SKM-1 (cell line): Measurements from ENCODE around the gene PPARG.
"Not testable (repeated sequence)": the region's sequence is repeated elsewhere in the genome, so short reads cannot be mapped to it uniquely, and the experiment has no call there.

Source experiments
- DNase-seq: peaks from one replicate; lab custom pipeline; 2025; ENCODE audit not compliant: unreplicated experiment; lab: John Stamatoyannopoulos, UW

The PPARG gene

GRCh38 chr3:12375572-12375971 is 86.7 kb downstream of the PPARG start:
- no peak for DNase-seq

GRCh38 chr3:12379640-12380429 is 91.0 kb downstream of the PPARG start:
- no peak for DNase-seq

GRCh38 chr3:12380461-12380860 is 91.6 kb downstream of the PPARG start:
- DNase-seq: no peak

- no peak for DNase-seq
These were observed 92.3 kb downstream of the PPARG start for GRCh38 chr3:12381199-12381598.

GRCh38 chr3:12383218-12383617 is 94.3 kb downstream of the PPARG start:
- DNase-seq: no peak

DNA sequence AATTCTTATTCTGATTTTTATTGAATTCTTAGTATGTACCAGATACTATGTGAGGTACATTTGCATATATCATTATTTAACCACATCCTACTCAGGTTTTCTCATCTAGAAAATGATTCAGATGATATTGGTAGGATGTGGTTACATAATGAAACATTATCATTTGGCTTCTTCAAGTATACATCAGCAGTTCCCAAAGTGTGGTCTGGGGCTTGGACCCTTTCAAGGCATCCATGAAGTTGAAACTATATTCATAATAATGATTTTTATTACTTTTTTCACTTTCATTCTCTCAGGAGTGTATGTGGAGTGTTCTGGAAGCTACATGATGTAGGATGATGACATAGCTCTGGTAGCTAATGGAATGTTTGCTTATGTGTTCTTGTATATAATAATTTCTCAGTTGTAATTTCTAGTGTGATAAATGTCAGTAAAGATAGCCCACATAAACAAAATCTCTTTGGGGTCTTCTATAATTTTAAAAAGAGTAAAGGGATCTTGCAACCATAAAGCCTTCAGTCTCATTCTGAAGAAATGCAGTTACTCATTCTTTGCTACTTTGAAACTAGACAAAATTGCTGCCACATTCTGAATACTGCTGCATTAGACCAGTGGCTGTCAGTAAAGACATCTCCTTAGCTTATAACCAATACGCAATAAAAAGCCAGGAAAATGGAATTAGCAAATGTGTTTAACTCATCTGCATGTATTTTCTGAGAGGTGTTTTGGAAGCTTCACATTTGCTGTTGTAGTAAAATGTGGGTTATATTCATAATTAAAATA is 95.8 kb downstream of the PPARG start:
- DNase-seq: no peak

DNA sequence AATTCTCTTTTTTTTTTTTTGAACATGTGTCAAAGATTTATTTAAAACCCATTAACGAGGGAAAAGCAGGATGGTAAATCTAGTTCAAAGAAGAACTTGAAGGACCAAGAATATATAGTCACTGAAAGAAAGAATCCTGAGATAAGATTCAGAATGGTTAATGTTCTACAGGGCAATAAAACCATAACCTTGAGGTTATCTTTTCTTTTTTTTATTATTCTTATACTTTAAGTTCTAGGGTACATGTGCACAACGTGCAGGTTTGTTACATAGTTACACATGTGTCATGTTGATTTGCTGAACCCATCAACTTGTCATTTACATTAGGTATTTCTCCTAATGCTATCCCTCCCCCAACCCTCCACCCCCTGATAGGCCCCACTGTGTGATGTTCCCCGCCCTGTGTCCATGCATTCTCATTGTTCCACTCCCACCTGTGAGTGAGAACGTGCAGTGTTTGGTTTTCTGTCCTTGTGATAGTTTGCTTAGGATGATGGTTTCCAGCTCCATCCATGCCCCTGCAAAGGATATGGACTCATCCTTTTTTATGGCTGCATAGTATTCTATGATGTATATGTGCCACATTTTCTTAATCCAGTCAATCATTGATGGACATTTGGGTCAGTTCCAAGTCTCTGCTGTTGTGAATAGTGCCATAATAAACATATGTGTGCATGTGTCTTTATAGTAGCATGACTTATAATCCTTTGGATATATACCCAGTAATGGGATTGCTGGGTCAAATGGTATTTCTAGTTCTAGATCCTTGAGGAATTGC is 97.8 kb downstream of the PPARG start:
- not testable (repeated sequence) for DNase-seq

- no peak for DNase-seq
These were observed 99.3 kb downstream of the PPARG start for GRCh38 chr3:12388185-12388584.

DNA sequence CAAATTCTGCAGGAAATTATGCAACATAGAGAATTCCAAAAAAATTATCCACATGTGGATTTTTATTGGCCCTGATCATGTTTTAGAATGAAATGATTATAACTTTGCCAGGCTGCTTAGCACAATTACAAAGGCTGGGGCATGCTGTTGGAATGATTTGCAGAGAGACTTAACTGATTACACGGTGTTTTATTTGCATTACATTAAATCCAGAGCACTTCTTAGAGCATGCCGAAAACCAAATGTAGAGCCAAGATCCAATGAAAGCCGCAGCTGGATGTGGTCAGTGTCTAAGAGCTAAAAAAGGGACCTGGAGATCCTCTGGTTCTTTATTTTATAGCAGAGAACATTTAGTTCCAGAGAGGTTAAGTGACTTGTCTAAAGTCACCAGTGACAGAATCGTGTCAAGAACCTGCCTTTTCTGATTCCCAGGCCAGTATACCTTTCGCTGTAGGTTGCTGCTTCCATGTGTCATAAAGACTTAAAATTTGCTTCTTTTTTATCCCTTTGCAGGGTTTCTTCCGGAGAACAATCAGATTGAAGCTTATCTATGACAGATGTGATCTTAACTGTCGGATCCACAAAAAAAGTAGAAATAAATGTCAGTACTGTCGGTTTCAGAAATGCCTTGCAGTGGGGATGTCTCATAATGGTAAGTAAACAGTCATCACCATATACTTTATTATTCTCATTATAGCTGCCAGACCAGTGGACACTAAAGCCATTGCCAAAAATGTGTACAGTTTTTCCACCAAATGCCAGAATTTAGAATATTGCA is 103.4 kb downstream of the PPARG start:
- no peak for DNase-seq

DNA sequence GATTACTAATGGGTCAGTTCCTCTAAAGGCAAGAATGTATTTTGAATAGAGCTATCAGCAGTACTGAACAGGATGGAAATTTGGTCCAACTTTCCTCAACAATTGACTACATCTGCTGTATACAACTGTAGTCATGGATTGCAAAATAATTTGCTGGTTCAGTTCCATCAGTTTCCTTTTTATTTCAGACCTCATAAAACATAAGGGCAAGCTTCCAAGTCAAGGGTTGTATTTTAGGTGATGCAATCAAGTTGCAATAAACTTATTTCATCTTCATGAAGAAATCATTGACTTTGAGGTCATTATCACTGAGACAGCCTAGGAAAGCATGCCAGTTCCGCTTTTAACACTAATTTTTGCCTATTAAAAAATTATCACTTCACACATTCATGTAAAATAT is 105.0 kb downstream of the PPARG start:
- DNase-seq: peak; percentile 7

- DNase-seq: peak; percentile 10
These were observed 105.8 kb downstream of the PPARG start for GRCh38 chr3:12394569-12395271.

DNA sequence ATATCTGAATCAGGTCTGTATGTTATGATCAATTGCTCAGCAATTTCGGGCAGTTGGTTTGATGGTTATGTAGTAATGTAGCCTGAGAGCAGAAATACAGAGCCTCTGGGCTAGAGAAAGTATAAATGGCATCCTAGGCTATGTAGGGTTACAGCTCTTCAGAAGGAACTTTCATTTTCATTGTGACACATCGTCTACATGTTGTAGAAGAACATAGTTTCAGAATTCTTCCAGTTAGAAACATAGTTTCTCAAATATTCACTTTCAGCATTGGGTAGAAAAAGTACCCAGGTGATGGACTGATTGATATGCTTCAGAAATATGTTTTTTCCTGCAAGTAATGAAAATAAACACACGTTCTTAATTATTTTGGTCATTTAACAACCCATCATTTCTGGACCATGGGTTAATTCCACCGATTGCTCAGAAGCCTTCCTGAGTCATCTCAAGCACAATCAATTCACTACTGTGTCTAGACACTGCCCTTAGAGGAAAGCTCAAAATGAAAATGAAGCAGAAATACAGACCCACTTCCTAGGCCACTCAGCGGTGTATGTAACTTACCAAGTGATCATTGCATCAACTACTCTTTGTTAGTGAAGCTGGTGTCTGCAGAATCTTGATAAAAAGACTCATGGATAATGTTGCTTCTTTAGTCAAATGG is 106.6 kb downstream of the PPARG start:
- DNase-seq: no peak

DNA sequence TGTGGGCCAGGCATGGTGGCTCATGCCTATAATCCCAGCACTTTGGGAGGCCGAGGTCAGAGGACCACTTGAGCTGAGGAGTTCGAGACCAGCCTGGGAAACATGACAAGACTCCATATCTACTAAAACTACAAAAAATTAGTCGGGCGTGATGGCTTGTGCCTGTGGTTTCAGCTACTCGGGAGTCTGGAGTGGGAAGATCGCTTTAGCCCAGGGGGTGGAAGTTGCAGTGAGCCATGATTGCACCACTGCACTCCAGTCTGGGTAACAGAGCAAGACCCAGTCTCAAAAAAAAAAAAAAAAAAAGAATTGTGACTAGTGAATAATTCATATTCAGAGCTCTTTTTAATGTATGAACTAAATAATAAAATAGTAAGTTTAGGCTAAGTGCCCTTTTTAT is 107.6 kb downstream of the PPARG start:
- no peak for DNase-seq

- peak; percentile 26 for DNase-seq
These were observed 110.4 kb downstream of the PPARG start for GRCh38 chr3:12399226-12399625.

- peak; percentile 12 for DNase-seq
These were observed 111.8 kb downstream of the PPARG start for GRCh38 chr3:12400616-12401194.

GRCh38 chr3:12401208-12401607 is 112.3 kb downstream of the PPARG start:
- DNase-seq: no peak

- DNase-seq: no peak
These were observed 116.8 kb downstream of the PPARG start for GRCh38 chr3:12405432-12406272.

DNA sequence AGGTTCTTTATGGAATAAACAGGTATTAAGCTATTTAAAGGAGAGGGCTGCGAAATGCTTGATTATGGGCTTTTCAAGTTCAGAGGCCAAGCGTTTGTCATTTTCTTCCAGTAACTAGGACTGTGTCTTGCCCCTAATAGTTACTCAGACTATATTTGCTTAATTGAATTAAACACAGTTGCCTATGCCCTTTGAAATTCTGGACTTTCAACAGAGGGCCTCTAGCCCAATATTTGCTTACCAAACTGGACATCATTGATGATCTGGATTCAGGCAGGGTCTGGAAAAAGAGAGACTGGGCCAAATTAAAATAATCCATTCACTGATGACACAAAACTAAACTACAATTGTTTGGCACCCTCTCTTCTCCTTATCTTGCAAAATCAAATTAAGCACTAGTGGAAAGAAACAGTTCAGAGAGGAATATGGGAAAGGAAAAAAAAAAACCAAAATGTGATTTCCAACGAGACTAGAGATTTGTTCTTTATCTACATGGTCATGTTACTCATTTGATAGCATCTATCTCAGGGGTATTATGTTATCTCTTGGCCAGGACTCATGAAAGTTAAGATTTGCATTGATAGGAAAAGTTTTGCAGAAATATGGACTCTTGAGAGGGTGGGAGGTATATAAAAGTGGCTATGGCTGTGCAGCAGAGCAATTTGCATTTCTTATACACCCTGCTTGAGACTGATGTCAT is 120.3 kb downstream of the PPARG start:
- no peak for DNase-seq
